K562 (cell line): Measurements from ENCODE around the gene CUL2. TPM values are rescaled to one million over a fixed set of nuclear protein-coding genes. Genes with fewer than 3 reads are reported as not detected.

Source experiments
- ATAC-seq: fragments of 200-7000 bp; cut with Tn5 transposase; 3 replicates; pipeline ENCODE4 v1.9.1; 2020; ENCODE audit warnings: moderate library complexity
- BruUV-seq: library from RNA; stranded (reverse); fragments of 400-500 nt; replicated peaks from 2 replicates; lab custom pipeline; 2021; lab: Mats Ljungman, UMichigan
- CTCF ChIA-PET: fragments of 300-600 bp; formaldehyde crosslinking; extraction: SDS; loops from one replicate; lab custom pipeline; 2021; ENCODE audit warnings: low intra/inter-chr PET ratio; lab: Yijun Ruan, JAX
- POLR2A ChIA-PET: fragments of 300-600, 350-650 bp; sonication (Branson Sonifier 250); formaldehyde crosslinking; extraction: SDS; loops from one replicate; lab custom pipeline; 2021; ENCODE audit warnings: antibody characterized with exemption, inconsistent platforms; lab: Yijun Ruan, JAX
- DNase-seq, 4 experiments: peaks; one replicate each; pipeline versions ENCODE4 v3.0.0 to v3.0.0-alpha.2; 2011 to 2018; ENCODE audit warnings: low spot score in 3 of 4, mixed read lengths in 3 of 4; ENCODE audit errors: extremely low read depth in 1 of 4
- FAIRE-seq: peaks from 2 replicates; lab custom pipeline; 2011; peaks lifted over from hg19 to GRCh38; lab: Jason Lieb, UNC
- H2AFZ ChIP-seq: 2 replicates; pipeline ENCODE4 v1.6.0; 2011; ENCODE audit warnings: low read depth, low read length, control low read depth, inconsistent platforms
- H3K27ac ChIP-seq: fragments of 200-600 bp; 3 replicates; pipeline ENCODE4 v1.8.0; 2011; ENCODE audit warnings: low read depth, mild to moderate bottlenecking, control low read depth, inconsistent platforms, low read length, moderate library complexity, mixed read lengths; ENCODE audit errors: extremely low read depth
- H3K27me3 ChIP-seq, 2 experiments: fragments of 300-600 bp in 1 of 2; 2 replicates in 1 of 2; 3 replicates in 1 of 2; pipeline versions ENCODE4 v1.6.0 to v1.8.0; 2011; ENCODE audit warnings: inconsistent platforms in 2 of 2, low read length in 2 of 2, mild to moderate bottlenecking in 1 of 2, mixed read lengths in 1 of 2, moderate library complexity in 1 of 2; ENCODE audit not compliant: control insufficient read depth in 2 of 2, insufficient read depth in 2 of 2
- H3K36me3 ChIP-seq: fragments of 300-600 bp; 3 replicates; pipeline ENCODE4 v1.8.0; 2011; ENCODE audit warnings: mild to moderate bottlenecking, low read length, inconsistent platforms; ENCODE audit not compliant: control insufficient read depth, insufficient read depth
- H3K4me1 ChIP-seq, 2 experiments: fragments of 200-600 bp in 1 of 2; replicated peaks in 1 of 2; 2 replicates in 1 of 2; 3 replicates in 1 of 2; pipeline versions ENCODE4 v1.5.1 to v1.8.0; 2011; ENCODE audit warnings: inconsistent platforms in 2 of 2, low read length in 2 of 2, mild to moderate bottlenecking in 1 of 2, mixed read lengths in 1 of 2, moderate library complexity in 1 of 2; ENCODE audit not compliant: control insufficient read depth in 2 of 2, insufficient read depth in 2 of 2
- H3K4me2 ChIP-seq: 2 replicates; pipeline ENCODE4 v1.6.1; 2011; ENCODE audit warnings: low read length, control low read depth, inconsistent platforms, mixed read lengths; ENCODE audit not compliant: insufficient read depth
- H3K4me3 ChIP-seq: fragments of 200-600 bp; sonication (generic), shearing (Covaris generic); 2 replicates; pipeline ENCODE4 v1.5.1; 2016; ENCODE audit warnings: control low read depth, inconsistent platforms
- H3K79me2 ChIP-seq: fragments of 200-600 bp; 3 replicates; pipeline ENCODE4 v1.8.0; 2011; ENCODE audit warnings: low read length, inconsistent platforms; ENCODE audit not compliant: control insufficient read depth, insufficient read depth
- H3K9ac ChIP-seq, 2 experiments: 2 replicates each; pipeline versions ENCODE4 v1.6.0 to v1.6.1; 2011; ENCODE audit warnings: low read depth in 2 of 2, low read length in 2 of 2, control low read depth in 1 of 2, inconsistent platforms in 1 of 2, mild to moderate bottlenecking in 1 of 2, mixed read lengths in 1 of 2; ENCODE audit not compliant: insufficient read depth in 1 of 2
- H3K9me1 ChIP-seq: one replicate; pipeline ENCODE4 v1.6.0; 2011; ENCODE audit warnings: inconsistent platforms, mild to moderate bottlenecking, low read length, moderate library complexity; ENCODE audit not compliant: control insufficient read depth, insufficient read depth
- H3K9me3 ChIP-seq: replicated peaks from 2 replicates; pipeline ENCODE4 v1.5.1; 2011; ENCODE audit warnings: low read depth, low read length, inconsistent platforms; ENCODE audit not compliant: control insufficient read depth, insufficient read depth
- H4K20me1 ChIP-seq: replicated peaks from 2 replicates; pipeline ENCODE4 v1.6.1; 2011; ENCODE audit warnings: low read length, inconsistent platforms, mixed read lengths; ENCODE audit not compliant: control insufficient read depth, insufficient read depth
- E2F4 ChIP-seq: sonication (generic); formaldehyde crosslinking; IDR thresholded peaks from 2 replicates; pipeline ENCODE4 v1.8.0; 2022; ENCODE audit warnings: mild to moderate bottlenecking, low read depth, missing genetic modification reagents
- E4F1 ChIP-seq: fragments of 250-450 bp; sonication (Bioruptor Pico); IDR thresholded peaks from 2 replicates; pipeline ENCODE4 v1.5.0; 2021; ENCODE audit warnings: mild to moderate bottlenecking, borderline replicate concordance
- ELF4 ChIP-seq: fragments of 450-650 bp; formaldehyde crosslinking; IDR thresholded peaks from 2 replicates; pipeline ENCODE4 v1.4.0; 2022; ENCODE audit warnings: missing genetic modification characterization
- FIP1L1 ChIP-seq: fragments of 200-400 bp; formaldehyde crosslinking; IDR thresholded peaks from 2 replicates; pipeline ENCODE4 v1.6.1; 2018; ENCODE audit warnings: mild to moderate bottlenecking, low read depth, low read length; ENCODE audit not compliant: poor library complexity, severe bottlenecking
- HDAC3 ChIP-seq: fragments of 450-650 bp; IDR thresholded peaks from 2 replicates; pipeline ENCODE4 v1.6.1; 2018; ENCODE audit warnings: borderline replicate concordance, mild to moderate bottlenecking, moderate library complexity; ENCODE audit not compliant: partially characterized antibody
- JUND ChIP-seq, 2 experiments: IDR thresholded peaks; 2 replicates in 1 of 2; 3 replicates in 1 of 2; pipeline ENCODE4 v1.6.1; 2011; ENCODE audit warnings: borderline replicate concordance in 2 of 2, low read depth in 2 of 2, low read length in 2 of 2, improper control_type of control experiment in 1 of 2, missing biosample characterization in 1 of 2, missing genetic modification characterization in 1 of 2, missing genetic modification reagents in 1 of 2
- KAT7 ChIP-seq: sonication (generic); formaldehyde crosslinking; IDR thresholded peaks from 2 replicates; pipeline ENCODE4 v1.8.0; 2022; ENCODE audit warnings: missing genetic modification reagents, mild to moderate bottlenecking, borderline replicate concordance
- LARP7 ChIP-seq: fragments of 450-650 bp; IDR thresholded peaks from 2 replicates; pipeline ENCODE4 v1.6.1; 2016
- RCOR1 ChIP-seq, 2 experiments: IDR thresholded peaks; 2 replicates each; pipeline ENCODE4 v1.6.1; 2012; ENCODE audit warnings: low read depth in 2 of 2, low read length in 2 of 2, borderline replicate concordance in 1 of 2, improper control_type of control experiment in 1 of 2
- SREBF1 ChIP-seq: fragments of 150-350 bp; IDR thresholded peaks from 2 replicates; pipeline ENCODE4 v1.6.1; 2014; ENCODE audit warnings: antibody characterized with exemption, low read depth, low read length, borderline replicate concordance
- ZC3H8 ChIP-seq: fragments of 450-650 bp; IDR thresholded peaks from 2 replicates; pipeline ENCODE4 v1.6.1; 2017
- ZFX ChIP-seq: sonication (generic); formaldehyde crosslinking; IDR thresholded peaks from 2 replicates; pipeline ENCODE4 v1.8.0; 2022; ENCODE audit warnings: mild to moderate bottlenecking, missing genetic modification reagents, moderate library complexity
- ZNF277 ChIP-seq: fragments of 250-450 bp; sonication (Bioruptor Pico); IDR thresholded peaks from 2 replicates; pipeline ENCODE4 v1.8.0; 2022; ENCODE audit warnings: inconsistent platforms, mild to moderate bottlenecking, moderate library complexity, borderline replicate concordance
- ZNF395 ChIP-seq: fragments of 200-800 bp; sonication (Bioruptor generic); IDR thresholded peaks from 2 replicates; pipeline ENCODE4 v1.6.1; 2017; ENCODE audit warnings: missing genetic modification characterization, missing compliant biosample characterization
- ZNF668 ChIP-seq: fragments of 250-450 bp; sonication (Bioruptor Pico); IDR thresholded peaks from 2 replicates; pipeline ENCODE4 v1.8.0; 2022; ENCODE audit warnings: mild to moderate bottlenecking, inconsistent platforms
- ZNF707 ChIP-seq: fragments of 250-450 bp; sonication (Bioruptor Pico); conservative IDR thresholded peaks from 2 replicates; pipeline ENCODE4 v1.8.0; 2022; ENCODE audit warnings: inconsistent platforms, mild to moderate bottlenecking, moderate library complexity
- ZNF75A ChIP-seq: fragments of 450-650 bp; formaldehyde crosslinking; IDR thresholded peaks from 2 replicates; pipeline ENCODE4 v1.4.0; 2020; ENCODE audit warnings: mild to moderate bottlenecking
- in situ Hi-C: fragments of 300-500 bp; cut with MboI; formaldehyde crosslinking; loops from 4 replicates; pipeline ENCODE4 v1.15.0; 2018; ENCODE audit warnings: inconsistent platforms, mixed read lengths
- intact Hi-C: fragments of 100-400 bp; cut with micrococcal nuclease; formaldehyde crosslinking; loops from 2 replicates; pipeline ENCODE4 v1.14.2; 2022
- polyA plus RNA-seq, 8 experiments: library from polyadenylated mRNA; depleted of rRNA in 4 of 8; stranded (reverse) in 5 of 8; unstranded in 3 of 8; fragments of >200 nt; fragmentation: Nextera tagmentation in 2 of 8; fragmentation: Illumina TruSeq in 1 of 8; extraction: Ambion mirVana in 2 of 8; extraction: Trizol in 1 of 8; gene quantifications; 2 replicates each; pipeline versions ENCODE4 v1.2.1 to v1.2.3, GENCODE V29; 2011 to 2014; ENCODE audit warnings: inconsistent platforms in 1 of 8, missing spikeins in 1 of 8
- total RNA-seq, 7 experiments: library from RNA; depleted of rRNA in 6 of 7; stranded (reverse); fragments of >200 nt in 6 of 7; fragmentation: Illumina TruSeq in 2 of 7; extraction: Trizol in 2 of 7; gene quantifications; 2 replicates each; pipeline versions ENCODE4 v1.2.1 to v1.2.3, GENCODE V29; 2011 to 2021; ENCODE audit warnings: low replicate concordance in 1 of 7

The CUL2 gene
- total and polyA plus RNA-seq, 9 of the 15 experiments (the other 6 are each of a cell fraction or from before 2014, with no cell fraction given) = 17.3 to 46.3 (median 41.2) TPM

GRCh38 chr10:35059481-35059880 lies 30.7 kb downstream of the CUL2 start:
- ATAC-seq = no peak
- H3K4me2 ChIP-seq = no peak overlapping the region
- DNase-seq = no peak
- no TSS peak for BruUV-seq
- H3K27ac ChIP-seq = no peak overlapping the region
- CTCF ChIA-PET = no interaction called here
- H3K4me3 ChIP-seq = no peak overlapping the region
- no peak overlapping the region for H2AFZ ChIP-seq
- H3K36me3 ChIP-seq = peaks cover 57% of the 10 kb centered on the region
- intact Hi-C loops (no loop called here), in situ Hi-C loops (loop anchor here (10.0 kb wide), 1 partner anchor 1045 kb away; no protein-coding TSS in a partner anchor)
- no peaks in the 10 kb centered on the region for H3K27me3 ChIP-seq
- FAIRE-seq = no peak
- no peaks in the 10 kb centered on the region for H3K9me3 ChIP-seq
- no peak overlapping the region for H3K9ac ChIP-seq
- no peaks in the 10 kb centered on the region for H4K20me1 ChIP-seq
- peaks cover 0 to 10% of the 10 kb centered on the region in 2 experiments; a peak in 3 of 5 replicates for H3K4me1 ChIP-seq
- H3K9me1 ChIP-seq = no peaks in the 10 kb centered on the region
- POLR2A ChIA-PET = no interaction called here
- peaks cover 4% of the 10 kb centered on the region; the same call in 1 of the 3 replicates for H3K79me2 ChIP-seq
- TF ChIP-seq E2F4 (CRISPR knock-in tag) = no peak
- TF ChIP-seq ZC3H8 = no peak
- no peak for TF ChIP-seq LARP7
- no peak for TF ChIP-seq KAT7 (CRISPR knock-in tag)
- no peak for TF ChIP-seq ZNF668 (CRISPR knock-in tag)
- TF ChIP-seq ZNF277 (CRISPR knock-in tag) = no peak
- no peak for TF ChIP-seq JUND (IDR thresholded peaks at IDR 0.05; ENCODE audit: borderline replicate concordance, low read depth, low read length)
- no peak for TF ChIP-seq JUND (tag; IDR thresholded peaks at IDR 0.05; ENCODE audit: borderline replicate concordance, low read depth, low read length)
- TF ChIP-seq FIP1L1 = no peak
- TF ChIP-seq ELF4 (CRISPR knock-in tag) = no peak
- TF ChIP-seq HDAC3 = no peak
- TF ChIP-seq E4F1 (CRISPR knock-in tag) = no peak
- TF ChIP-seq ZFX (CRISPR knock-in tag) = no peak
- TF ChIP-seq ZNF75A (CRISPR knock-in tag) = no peak
- no peak for TF ChIP-seq RCOR1 (IDR thresholded peaks at IDR 0.05; ENCODE audit: borderline replicate concordance in 1 of 2, low read depth in 2 of 2, low read length in 2 of 2)
- no peak for TF ChIP-seq ZNF707
- TF ChIP-seq ZNF395 (CRISPR knock-in tag) = no peak
- no peak for TF ChIP-seq SREBF1
